D721Med (cell line): ENCODE results near the gene LGI4.
"Not testable (repeated sequence)": the region's sequence is repeated elsewhere in the genome, so short reads cannot be mapped to it uniquely, and the experiment has no call there.

Experiments used
- DNase-seq: peaks from one replicate; pipeline ENCODE4 v3.0.0; 2011; ENCODE audit warnings: low spot score; ENCODE audit not compliant: insufficient read length
- FAIRE-seq: peaks from 2 replicates; lab custom pipeline; 2011; peaks lifted over from hg19 to GRCh38; lab: Jason Lieb, UNC
- CTCF ChIP-seq: IDR thresholded peaks from 2 replicates; pipeline ENCODE4 v1.5.1; 2012; ENCODE audit warnings: mild to moderate bottlenecking, control low read depth; ENCODE audit not compliant: insufficient read depth; ENCODE audit errors: missing control alignments

Gene LGI4

GRCh38 chr19:35153701-35154524, 19.1 kb upstream of the LGI4 start:
- DNase-seq (no peak), FAIRE-seq (no peak)
- no peak for TF ChIP-seq CTCF

DNA sequence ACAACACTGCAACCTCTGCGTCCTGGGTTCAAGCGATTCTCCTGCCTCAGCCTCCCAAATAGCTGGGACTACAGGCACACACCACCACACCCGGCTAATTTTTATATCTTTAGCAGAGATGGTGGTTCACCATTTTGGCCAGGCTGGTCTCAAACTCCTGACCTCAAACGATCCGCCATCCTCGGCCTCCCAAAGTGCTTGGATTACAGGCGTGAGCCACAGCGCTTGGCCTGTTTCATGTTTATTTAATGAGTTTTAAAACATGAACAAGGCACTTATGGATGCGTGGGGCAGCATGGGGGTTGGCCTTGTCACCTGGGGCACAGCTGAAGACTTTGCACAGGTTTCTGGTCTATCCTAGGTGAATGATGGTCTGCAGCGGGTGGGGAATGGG, 18.3 kb upstream of the LGI4 start:
- DNase-seq, FAIRE-seq: not testable (repeated sequence)

DNA sequence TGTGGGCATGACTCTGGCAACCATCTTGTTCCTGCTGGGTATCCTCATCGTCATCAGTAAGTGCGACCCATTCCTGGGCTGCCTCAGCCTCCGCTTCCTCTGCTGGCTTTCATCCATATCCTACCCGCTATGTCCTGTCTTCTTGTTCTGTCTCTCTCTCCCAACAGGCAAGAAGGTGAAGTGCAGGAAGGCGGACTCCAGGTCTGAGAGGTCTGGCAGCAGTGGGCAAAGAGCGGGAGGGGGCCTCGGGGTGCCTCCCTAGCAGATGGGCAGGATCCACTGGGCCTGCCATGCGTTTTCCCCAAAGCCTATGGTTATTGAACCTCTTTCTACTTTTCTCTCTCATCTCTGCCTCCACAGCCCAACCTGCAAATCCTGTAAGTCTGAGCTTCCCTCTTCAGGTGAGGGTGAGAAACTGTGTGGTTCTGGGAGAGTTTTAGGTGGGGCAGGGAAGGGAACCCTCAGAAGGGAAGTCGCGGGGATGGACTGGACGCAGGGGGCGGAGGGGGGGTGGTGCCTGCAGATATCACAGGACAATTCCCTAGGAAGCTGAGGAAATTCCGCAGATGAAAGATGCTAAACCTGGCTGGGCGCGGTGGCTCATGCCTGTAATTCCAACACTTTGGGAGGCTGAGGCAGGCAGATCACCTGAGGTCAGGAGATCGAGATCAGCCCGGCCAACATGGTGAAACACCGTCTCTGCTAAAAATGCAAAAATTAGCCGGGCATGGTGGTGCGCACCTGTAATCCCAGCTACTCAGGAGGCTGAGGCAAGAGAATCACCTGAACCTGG, 16.6 kb upstream of the LGI4 start:
- TF ChIP-seq CTCF: no peak
- FAIRE-seq (no peak), DNase-seq (no peak)

- no peak for TF ChIP-seq CTCF
- FAIRE-seq: no peak
- no peak for DNase-seq
Observed at GRCh38 chr19:35150445-35150844, 15.6 kb upstream of the LGI4 start.

- DNase-seq (no peak), FAIRE-seq (no peak)
- no peak for TF ChIP-seq CTCF
Observed at GRCh38 chr19:35149463-35149862, 14.6 kb upstream of the LGI4 start.

DNA sequence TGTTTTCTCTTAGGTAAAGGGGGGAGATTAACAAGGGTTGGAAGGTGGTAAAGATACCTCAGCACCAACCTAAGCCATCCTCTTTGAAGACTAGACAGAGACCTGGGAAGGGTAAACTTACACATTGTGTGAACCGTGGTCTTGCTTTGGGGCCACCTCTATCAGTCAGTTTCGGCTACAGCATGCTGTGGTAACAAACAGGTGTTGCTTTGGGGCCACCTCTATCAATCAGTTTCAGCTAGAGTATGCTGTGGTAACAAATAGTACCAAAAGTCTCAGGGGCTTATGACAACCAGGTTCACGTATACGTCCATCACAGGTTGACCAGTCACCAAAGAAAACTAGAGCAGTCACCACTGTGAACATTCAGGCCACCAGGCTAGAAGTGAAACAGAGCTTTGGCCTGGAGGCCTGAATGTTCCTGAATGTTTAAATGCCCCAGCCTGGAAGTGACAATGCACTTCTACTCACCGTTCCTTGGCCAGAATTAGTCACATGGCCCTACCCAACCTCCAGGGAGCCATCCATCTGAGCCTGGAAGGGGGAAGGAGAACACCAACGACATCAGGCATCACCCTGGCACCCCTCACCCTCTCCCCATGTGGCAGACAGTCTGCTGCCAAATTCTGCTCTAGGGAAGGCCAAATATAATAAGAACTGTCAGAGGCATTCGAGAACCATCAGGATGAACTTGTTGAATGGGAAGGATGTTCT, 12.0 kb upstream of the LGI4 start:
- TF ChIP-seq CTCF: no peak
- no peak for FAIRE-seq
- DNase-seq: no peak

DNA sequence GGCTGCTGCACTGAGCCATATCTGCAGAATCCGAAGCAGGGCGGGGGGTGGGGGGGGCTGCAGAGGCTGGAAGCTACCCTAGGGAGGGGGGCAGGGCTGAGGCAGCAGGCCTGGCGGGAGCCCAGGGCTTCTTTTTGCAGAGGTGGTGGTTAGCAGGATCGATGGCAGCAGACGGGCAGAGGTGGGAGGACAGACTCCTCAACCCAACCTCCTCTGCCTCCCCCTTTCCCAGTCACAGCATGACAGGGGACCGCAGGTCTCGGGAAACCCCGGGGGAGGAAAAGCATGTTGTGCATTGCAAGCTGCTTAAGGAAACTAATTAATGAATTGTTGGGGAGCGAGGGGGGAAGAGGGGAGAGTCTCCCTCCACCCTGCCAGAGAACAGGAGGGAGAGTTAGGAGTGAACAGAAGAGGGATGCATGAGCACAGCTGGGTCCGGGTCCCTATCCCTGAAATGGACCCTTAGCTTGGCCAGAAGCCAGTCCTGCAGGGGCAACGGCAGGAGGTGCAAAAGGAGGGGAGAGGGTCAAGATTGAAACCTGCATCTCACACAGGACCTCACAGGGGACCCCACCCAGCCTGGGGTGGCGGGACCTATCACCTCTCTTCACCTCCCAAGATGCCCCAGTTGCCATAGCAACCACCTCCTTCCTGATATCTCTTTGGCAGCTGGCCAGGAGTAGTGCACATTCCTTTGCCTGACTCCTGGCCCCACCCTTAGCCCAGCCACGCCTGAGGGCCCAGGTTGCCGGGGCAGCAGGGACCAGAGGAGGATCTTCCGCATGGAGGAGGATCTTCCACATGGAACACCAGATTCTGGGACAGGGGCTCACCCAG, 10.0 kb upstream of the LGI4 start:
- FAIRE-seq: no peak
- no peak for TF ChIP-seq CTCF

More for the DNA sequence above, 10.0 kb upstream of the LGI4 start:
- no peak for DNase-seq
